Measurements from ENCODE around the gene LTBP1. TPM values are rescaled to one million over a fixed set of nuclear protein-coding genes. Genes with fewer than 3 reads are reported as not detected.

Gene LTBP1
- total and polyA plus RNA-seq, 2 of the 13 experiments (the other 11 are each of a cell fraction or from before 2014, with no cell fraction given): 0.12 to 0.22 TPM

DNA sequence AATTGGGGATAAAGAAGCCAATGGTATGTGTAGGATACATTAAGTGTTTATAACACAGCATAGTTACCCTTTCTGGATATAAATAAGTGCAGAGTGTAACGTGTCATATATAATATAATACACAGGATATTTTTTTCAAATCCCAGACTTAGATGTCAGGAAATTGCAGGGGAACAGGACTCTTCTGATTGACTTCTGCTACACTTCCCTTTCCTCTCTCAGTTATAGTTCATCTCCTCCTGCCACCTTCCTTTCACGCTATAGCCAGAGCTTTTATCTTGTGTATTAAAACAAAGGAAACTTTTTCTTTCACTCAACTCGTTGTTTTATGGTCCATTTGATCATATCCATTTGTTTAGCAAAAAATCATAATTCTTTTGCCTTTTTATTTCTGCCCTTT is 371.7 kb downstream of the LTBP1 start:
- no peak overlapping the region for H3K27ac ChIP-seq (ENCODE audit: extremely low read length, insufficient read depth, low read length)
- in situ Hi-C loops (cut with HindIII; ENCODE audit: extremely low pct_ligation_motif_present, low pct_unique_long_range_greater_than_20kb): no loop called here
- H3K4me3 ChIP-seq (replicated peaks in 1 of 3; ENCODE audit: insufficient read depth in 1 of 3, low read depth in 2 of 3, low read length in 3 of 3): no peak overlapping the region
- no peaks in the 10 kb centered on the region for H3K4me1 ChIP-seq (ENCODE audit: insufficient read depth, low read length)
- no peak overlapping the region for H3K4me2 ChIP-seq (ENCODE audit: low read depth, low read length)
- DNase-seq (ENCODE audit: low spot score) (no peak), ATAC-seq (no peak), FAIRE-seq (no peak)
- TF ChIP-seq ZNF781 (CRISPR knock-in tag; IDR thresholded peaks at IDR 0.05; ENCODE audit: borderline replicate concordance, not compliant biosample characterization) (no peak), XBP1 (CRISPR knock-in tag; IDR thresholded peaks at IDR 0.05) (no peak), JUNB (CRISPR knock-in tag; IDR thresholded peaks at IDR 0.05; ENCODE audit: borderline replicate concordance) (no peak), ZSCAN21 (CRISPR knock-in tag; IDR thresholded peaks at IDR 0.05; ENCODE audit: borderline replicate concordance) (no peak), PHF20 (CRISPR knock-in tag; IDR thresholded peaks at IDR 0.05) (no peak), SP2 (CRISPR knock-in tag; IDR thresholded peaks at IDR 0.05) (no peak), RBAK (CRISPR knock-in tag; IDR thresholded peaks at IDR 0.05) (no peak), SIX4 (CRISPR knock-in tag; IDR thresholded peaks at IDR 0.05) (no peak), CAMTA2 (CRISPR knock-in tag; IDR thresholded peaks at IDR 0.05; ENCODE audit: borderline replicate concordance) (no peak), ZNF776 (CRISPR knock-in tag; IDR thresholded peaks at IDR 0.05) (no peak), ZNF382 (CRISPR knock-in tag; IDR thresholded peaks at IDR 0.05; ENCODE audit: borderline replicate concordance) (no peak), ZFP41 (CRISPR knock-in tag; IDR thresholded peaks at IDR 0.05; ENCODE audit: borderline replicate concordance) (no peak), SRSF4 (IDR thresholded peaks at IDR 0.05; ENCODE audit: low read depth, low read length, poor library complexity, severe bottlenecking) (no peak), TOE1 (CRISPR knock-in tag; IDR thresholded peaks at IDR 0.05) (no peak), NPAS2 (CRISPR knock-in tag; IDR thresholded peaks at IDR 0.05; ENCODE audit: borderline replicate concordance) (no peak)
- TF ChIP-seq, protein P1, sequence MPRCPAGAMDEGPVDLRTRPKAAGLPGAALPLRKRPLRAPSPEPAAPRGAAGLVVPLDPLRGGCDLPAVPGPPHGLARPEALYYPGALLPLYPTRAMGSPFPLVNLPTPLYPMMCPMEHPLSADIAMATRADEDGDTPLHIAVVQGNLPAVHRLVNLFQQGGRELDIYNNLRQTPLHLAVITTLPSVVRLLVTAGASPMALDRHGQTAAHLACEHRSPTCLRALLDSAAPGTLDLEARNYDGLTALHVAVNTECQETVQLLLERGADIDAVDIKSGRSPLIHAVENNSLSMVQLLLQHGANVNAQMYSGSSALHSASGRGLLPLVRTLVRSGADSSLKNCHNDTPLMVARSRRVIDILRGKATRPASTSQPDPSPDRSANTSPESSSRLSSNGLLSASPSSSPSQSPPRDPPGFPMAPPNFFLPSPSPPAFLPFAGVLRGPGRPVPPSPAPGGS (CRISPR knock-in tag; IDR thresholded peaks at IDR 0.05): no peak
- TF ChIP-seq, protein P2, sequence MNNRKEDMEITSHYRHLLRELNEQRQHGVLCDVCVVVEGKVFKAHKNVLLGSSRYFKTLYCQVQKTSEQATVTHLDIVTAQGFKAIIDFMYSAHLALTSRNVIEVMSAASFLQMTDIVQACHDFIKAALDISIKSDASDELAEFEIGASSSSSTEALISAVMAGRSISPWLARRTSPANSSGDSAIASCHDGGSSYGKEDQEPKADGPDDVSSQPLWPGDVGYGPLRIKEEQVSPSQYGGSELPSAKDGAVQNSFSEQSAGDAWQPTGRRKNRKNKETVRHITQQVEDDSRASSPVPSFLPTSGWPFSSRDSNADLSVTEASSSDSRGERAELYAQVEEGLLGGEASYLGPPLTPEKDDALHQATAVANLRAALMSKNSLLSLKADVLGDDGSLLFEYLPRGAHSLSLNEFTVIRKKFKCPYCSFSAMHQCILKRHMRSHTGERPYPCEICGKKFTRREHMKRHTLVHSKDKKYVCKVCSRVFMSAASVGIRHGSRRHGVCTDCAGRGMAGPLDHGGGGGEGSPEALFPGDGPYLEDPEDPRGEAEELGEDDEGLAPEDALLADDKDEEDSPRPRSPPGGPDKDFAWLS (CRISPR knock-in tag; IDR thresholded peaks at IDR 0.05; ENCODE audit: borderline replicate concordance): no peak
- TF ChIP-seq, protein P3, sequence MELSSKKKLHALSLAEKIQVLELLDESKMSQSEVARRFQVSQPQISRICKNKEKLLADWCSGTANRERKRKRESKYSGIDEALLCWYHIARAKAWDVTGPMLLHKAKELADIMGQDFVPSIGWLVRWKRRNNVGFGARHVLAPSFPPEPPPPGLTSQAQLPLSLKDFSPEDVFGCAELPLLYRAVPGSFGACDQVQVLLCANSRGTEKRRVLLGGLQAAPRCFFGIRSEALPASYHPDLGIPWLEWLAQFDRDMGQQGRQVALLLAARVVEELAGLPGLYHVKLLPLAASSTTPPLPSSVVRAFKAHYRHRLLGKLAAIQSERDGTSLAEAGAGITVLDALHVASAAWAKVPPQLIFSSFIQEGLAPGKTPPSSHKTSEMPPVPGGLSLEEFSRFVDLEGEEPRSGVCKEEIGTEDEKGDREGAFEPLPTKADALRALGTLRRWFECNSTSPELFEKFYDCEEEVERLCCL (CRISPR knock-in tag; IDR thresholded peaks at IDR 0.05; ENCODE audit: borderline replicate concordance): no peak
- TF ChIP-seq, protein P4, sequence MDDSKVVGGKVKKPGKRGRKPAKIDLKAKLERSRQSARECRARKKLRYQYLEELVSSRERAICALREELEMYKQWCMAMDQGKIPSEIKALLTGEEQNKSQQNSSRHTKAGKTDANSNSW (CRISPR knock-in tag; IDR thresholded peaks at IDR 0.05; ENCODE audit: borderline replicate concordance): no peak
- peaks cover 0 to 3% of the 10 kb centered on the region in 2 experiments; a peak in 2 of 5 replicates for H3K27me3 ChIP-seq (ENCODE audit: control insufficient read depth in 1 of 2, insufficient read depth in 2 of 2, low read length in 2 of 2)
- no peaks in the 10 kb centered on the region for H4K20me1 ChIP-seq (ENCODE audit: insufficient read depth, low read length)
- ChIA-PET POLR2A (no interaction called here), CTCF (ENCODE audit: low intra/inter-chr PET ratio, low total read pairs) (no interaction called here)
- no TSS peak for BruUV-seq (replicated peaks)
- H3K9me3 ChIP-seq (ENCODE audit: low read length): no peaks in the 10 kb centered on the region
- no peak overlapping the region for H2AFZ ChIP-seq (ENCODE audit: low read length)
- 35% methylated on average over 3 of the region's 3 CpGs for WGBS (ENCODE audit: low lambda C conversion rate)
- H3K36me3 ChIP-seq (replicated peaks in 1 of 2; ENCODE audit: control insufficient read depth in 1 of 2, insufficient read depth in 2 of 2, low read length in 2 of 2): no peaks in the 10 kb centered on the region
- H3K9ac ChIP-seq (ENCODE audit: insufficient read depth, low read depth, low read length): no peak overlapping the region
- H3K79me2 ChIP-seq (ENCODE audit: insufficient read depth, low read length): no peaks in the 10 kb centered on the region
- intact Hi-C loops (cut with micrococcal nuclease; ENCODE audit: unreplicated experiment): no loop called here

Data from HepG2 (cell line).